Muscle of leg (tissue), 11 donors: ENCODE results near the gene PTBP2. TPM values are rescaled to one million over a fixed set of nuclear protein-coding genes. Genes with fewer than 3 reads are reported as not detected.

ENCODE experiments used
- DNase-seq: peaks from one replicate; pipeline ENCODE4 v3.0.0; 2013
- H3K27ac ChIP-seq: one replicate; pipeline ENCODE4 v1.5.1; 2013; ENCODE audit warnings: mild to moderate bottlenecking, low read length, control low read depth
- H3K27me3 ChIP-seq: one replicate; pipeline ENCODE4 v1.6.1; 2013; ENCODE audit warnings: low read length; ENCODE audit not compliant: control insufficient read depth, insufficient read depth
- H3K36me3 ChIP-seq: one replicate; pipeline ENCODE4 v1.6.1; 2013; ENCODE audit warnings: low read length; ENCODE audit not compliant: control insufficient read depth, insufficient read depth
- H3K4me1 ChIP-seq: one replicate; pipeline ENCODE4 v1.6.1; 2013; ENCODE audit warnings: low read length; ENCODE audit not compliant: control insufficient read depth, insufficient read depth
- H3K4me3 ChIP-seq: one replicate; pipeline ENCODE4 v1.5.1; 2013; ENCODE audit warnings: low read length, control low read depth
- H3K9me3 ChIP-seq: replicated peaks from 2 replicates; pipeline ENCODE4 v1.6.1; 2013; ENCODE audit warnings: low read depth, low read length; ENCODE audit not compliant: control insufficient read depth
- WGBS: methylation state at CpG from one replicate; pipeline ENCODE4 v1.1.5; 2013; ENCODE audit warnings: missing lambda C conversion rate; ENCODE audit not compliant: insufficient coverage; 5-methylcytosine and 5-hydroxymethylcytosine counted together
- polyA plus RNA-seq, 8 donors: library from polyadenylated mRNA; unstranded; fragments of 120-200 nt; gene quantifications; one replicate each; pipeline versions ENCODE4 v1.2.1 to v1.2.3, GENCODE V29; 2013; ENCODE audit warnings: inconsistent platforms in 1 of 8, low replicate concordance in 1 of 8; ENCODE audit not compliant: insufficient read length in 8 of 8, insufficient read depth in 1 of 8
- total RNA-seq: library from RNA; stranded (reverse); fragments of 120-200 nt; gene quantifications from one replicate; pipeline ENCODE4 v1.2.4, GENCODE V29; 2013

Gene PTBP2
- total and polyA plus RNA-seq, 9 donors, result 23.4 to 36.9 (median 28.8) TPM

GRCh38 chr1:96804648-96805047, 83.1 kb downstream of the PTBP2 start:
- H3K4me1 ChIP-seq, result peaks cover 3% of the 10 kb centered on the region
- H3K27me3 ChIP-seq, result no peaks in the 10 kb centered on the region
- no peak overlapping the region for H3K4me3 ChIP-seq
- no peaks in the 10 kb centered on the region for H3K9me3 ChIP-seq
- peak; percentile 83 for DNase-seq
- H3K36me3 ChIP-seq, result peaks cover 7% of the 10 kb centered on the region
- 32% methylated on average over 3 of the region's 5 CpGs for WGBS
- H3K27ac ChIP-seq, result no peak overlapping the region

- Histone ChIP-seq H3K27ac (no peak overlapping the region), H3K36me3 (peaks cover 8% of the 10 kb centered on the region), H3K27me3 (no peaks in the 10 kb centered on the region), H3K4me1 (peaks cover 3% of the 10 kb centered on the region), H3K4me3 (no peak overlapping the region), H3K9me3 (no peaks in the 10 kb centered on the region)
- peak; percentile 27 for DNase-seq
- WGBS, result no CpG with 5 or more reads among the region's 2 CpGs
These were observed 86.6 kb downstream of the PTBP2 start for GRCh38 chr1:96808191-96808590.

GRCh38 chr1:96815914-96816313, 94.3 kb downstream of the PTBP2 start:
- no peaks in the 10 kb centered on the region for H3K4me1 ChIP-seq
- no peak for DNase-seq
- H3K9me3 ChIP-seq, result no peaks in the 10 kb centered on the region
- H3K27me3 ChIP-seq, result no peaks in the 10 kb centered on the region
- H3K36me3 ChIP-seq, result peaks cover 2% of the 10 kb centered on the region
- H3K27ac ChIP-seq, result no peak overlapping the region
- WGBS, result no CpG with 5 or more reads among the region's 1 CpG
- no peak overlapping the region for H3K4me3 ChIP-seq

GRCh38 chr1:96820107-96820506, 98.5 kb downstream of the PTBP2 start:
- no CpG with 5 or more reads among the region's 1 CpG for WGBS
- H3K4me3 ChIP-seq, result no peak overlapping the region
- no peaks in the 10 kb centered on the region for H3K36me3 ChIP-seq
- DNase-seq, result peak; percentile 49
- no peaks in the 10 kb centered on the region for H3K9me3 ChIP-seq
- H3K27ac ChIP-seq, result no peak overlapping the region
- H3K27me3 ChIP-seq, result no peaks in the 10 kb centered on the region
- H3K4me1 ChIP-seq, result no peaks in the 10 kb centered on the region

- Histone ChIP-seq H3K27ac (no peak overlapping the region), H3K9me3 (no peaks in the 10 kb centered on the region), H3K4me3 (no peak overlapping the region), H3K36me3 (peaks cover 2% of the 10 kb centered on the region), H3K4me1 (no peaks in the 10 kb centered on the region), H3K27me3 (no peaks in the 10 kb centered on the region)
- no peak for DNase-seq
- no CpG with 5 or more reads among the region's 1 CpG for WGBS
These were observed 99.1 kb downstream of the PTBP2 start for GRCh38 chr1:96820671-96821070.

- Histone ChIP-seq H3K4me3 (no peak overlapping the region), H3K36me3 (peaks cover 2% of the 10 kb centered on the region), H3K27ac (no peak overlapping the region), H3K9me3 (no peaks in the 10 kb centered on the region), H3K27me3 (no peaks in the 10 kb centered on the region), H3K4me1 (no peaks in the 10 kb centered on the region)
- no peak for DNase-seq
- WGBS, result no CpG with 5 or more reads among the region's 1 CpG
These were observed 103.6 kb downstream of the PTBP2 start for GRCh38 chr1:96825231-96825630.

GRCh38 chr1:96825950-96826576, 104.5 kb downstream of the PTBP2 start:
- H3K4me3 ChIP-seq, result no peak overlapping the region
- H3K4me1 ChIP-seq, result no peaks in the 10 kb centered on the region
- H3K27me3 ChIP-seq, result no peaks in the 10 kb centered on the region
- no peak for DNase-seq
- H3K9me3 ChIP-seq, result no peaks in the 10 kb centered on the region
- H3K27ac ChIP-seq, result no peak overlapping the region
- peaks cover 2% of the 10 kb centered on the region for H3K36me3 ChIP-seq

GRCh38 chr1:96833376-96833775, 111.8 kb downstream of the PTBP2 start:
- H3K4me3 ChIP-seq, result no peak overlapping the region
- no peaks in the 10 kb centered on the region for H3K36me3 ChIP-seq
- DNase-seq, result no peak
- no peaks in the 10 kb centered on the region for H3K4me1 ChIP-seq
- no peak overlapping the region for H3K27ac ChIP-seq
- H3K27me3 ChIP-seq, result no peaks in the 10 kb centered on the region
- 100% methylated on average over 1 of the region's 1 CpG for WGBS
- no peaks in the 10 kb centered on the region for H3K9me3 ChIP-seq

GRCh38 chr1:96834986-96835385, 113.4 kb downstream of the PTBP2 start:
- Histone ChIP-seq H3K27me3 (no peaks in the 10 kb centered on the region), H3K4me1 (no peaks in the 10 kb centered on the region), H3K4me3 (no peak overlapping the region), H3K36me3 (no peaks in the 10 kb centered on the region), H3K27ac (no peak overlapping the region), H3K9me3 (no peaks in the 10 kb centered on the region)
- WGBS, result no CpG with 5 or more reads among the region's 2 CpGs
- DNase-seq, result no peak

GRCh38 chr1:96837057-96837780, 115.6 kb downstream of the PTBP2 start:
- no peaks in the 10 kb centered on the region for H3K27me3 ChIP-seq
- no peak overlapping the region for H3K4me3 ChIP-seq
- 87% methylated on average over 2 of the region's 7 CpGs for WGBS
- DNase-seq, result peak; percentile 41
- H3K27ac ChIP-seq, result no peak overlapping the region
- no peaks in the 10 kb centered on the region for H3K4me1 ChIP-seq
- H3K9me3 ChIP-seq, result no peaks in the 10 kb centered on the region
- H3K36me3 ChIP-seq, result no peaks in the 10 kb centered on the region
